SJCRH30 (cell line): ENCODE measurements around the gene UBE2O. TPM values are rescaled to one million over a fixed set of nuclear protein-coding genes. Genes with fewer than 3 reads are reported as not detected.

ENCODE experiments used
- DNase-seq, 2 experiments: peaks; one replicate each; pipeline ENCODE4 v3.0.0-alpha.2; 2015 to 2020
- H3K27ac ChIP-seq: fragments of 250-450 bp; sonication (Bioruptor Pico); 2 replicates; pipeline ENCODE4 v1.5.1; 2020; ENCODE audit warnings: mild to moderate bottlenecking, moderate library complexity
- H3K27me3 ChIP-seq: fragments of 250-450 bp; sonication (Bioruptor Pico); 2 replicates; pipeline ENCODE4 v1.5.1; 2020; ENCODE audit warnings: mild to moderate bottlenecking, moderate library complexity
- H3K36me3 ChIP-seq: fragments of 250-450 bp; sonication (Bioruptor Pico); 2 replicates; pipeline ENCODE4 v1.5.1; 2020; ENCODE audit warnings: mild to moderate bottlenecking, moderate library complexity
- H3K4me1 ChIP-seq: fragments of 250-450 bp; sonication (Bioruptor Pico); 2 replicates; pipeline ENCODE4 v1.5.1; 2020; ENCODE audit warnings: mild to moderate bottlenecking, moderate library complexity
- H3K4me3 ChIP-seq: fragments of 250-450 bp; sonication (Bioruptor Pico); 2 replicates; pipeline ENCODE4 v1.5.1; 2020; ENCODE audit warnings: mild to moderate bottlenecking, moderate library complexity
- H3K9me3 ChIP-seq: fragments of 250-450 bp; sonication (Bioruptor Pico); replicated peaks from 2 replicates; pipeline ENCODE4 v1.5.1; 2020; ENCODE audit warnings: mild to moderate bottlenecking, moderate library complexity
- total RNA-seq: library from RNA; depleted of rRNA; stranded (reverse); fragments of >200 nt; shearing (Covaris generic); gene quantifications from 2 replicates; pipeline ENCODE4 v1.2.3, GENCODE V29; 2014

Gene UBE2O
- total RNA-seq, 1 experiment from 2014 or later = 40.9 TPM

- Histone ChIP-seq H3K27me3 (no peaks in the 10 kb centered on the region), H3K4me1 (peaks cover 35% of the 10 kb centered on the region), H3K4me3 (no peak overlapping the region), H3K27ac (no peak overlapping the region), H3K9me3 (no peaks in the 10 kb centered on the region), H3K36me3 (no peaks in the 10 kb centered on the region; the same call in 1 of the 2 replicates)
- DNase-seq = no peak
These were observed 10.3 kb downstream of the UBE2O start for GRCh38 chr17:76442341-76443338.

- H3K27me3 ChIP-seq = no peaks in the 10 kb centered on the region
- H3K9me3 ChIP-seq = no peaks in the 10 kb centered on the region
- H3K36me3 ChIP-seq = no peaks in the 10 kb centered on the region; the same call in 1 of the 2 replicates
- no peak for DNase-seq
- no peak overlapping the region for H3K27ac ChIP-seq
- no peak overlapping the region for H3K4me3 ChIP-seq
- H3K4me1 ChIP-seq = peaks cover 30% of the 10 kb centered on the region
These were observed 11.1 kb downstream of the UBE2O start for GRCh38 chr17:76441686-76442340.

- Histone ChIP-seq H3K27ac (no peak overlapping the region), H3K27me3 (no peaks in the 10 kb centered on the region), H3K36me3 (no peaks in the 10 kb centered on the region; the same call in 1 of the 2 replicates), H3K4me3 (no peak overlapping the region), H3K4me1 (peaks cover 20% of the 10 kb centered on the region), H3K9me3 (no peaks in the 10 kb centered on the region)
- DNase-seq = no peak
These were observed 12.1 kb downstream of the UBE2O start for GRCh38 chr17:76440751-76441362.

- peaks cover under 1% of the 10 kb centered on the region for H3K36me3 ChIP-seq
- no peaks in the 10 kb centered on the region for H3K9me3 ChIP-seq
- H3K27me3 ChIP-seq = no peaks in the 10 kb centered on the region
- no peak for DNase-seq
- no peak overlapping the region for H3K4me3 ChIP-seq
- H3K4me1 ChIP-seq = peaks cover 6% of the 10 kb centered on the region; the same call in 1 of the 2 replicates
- no peak overlapping the region for H3K27ac ChIP-seq
These were observed 13.5 kb downstream of the UBE2O start for GRCh38 chr17:76439314-76439928.

- no peaks in the 10 kb centered on the region for H3K27me3 ChIP-seq
- peaks cover 2% of the 10 kb centered on the region for H3K36me3 ChIP-seq
- no peak overlapping the region for H3K27ac ChIP-seq
- no peak overlapping the region for H3K4me3 ChIP-seq
- DNase-seq = no peak
- peaks cover under 1% of the 10 kb centered on the region; the same call in 1 of the 2 replicates for H3K4me1 ChIP-seq
- no peaks in the 10 kb centered on the region for H3K9me3 ChIP-seq
These were observed 14.0 kb downstream of the UBE2O start for GRCh38 chr17:76438906-76439305.

GRCh38 chr17:76437467-76438402 is 15.2 kb downstream of the UBE2O start:
- H3K27ac ChIP-seq = no peak overlapping the region

GRCh38 chr17:76435751-76436150 is 17.2 kb downstream of the UBE2O start:
- H3K27me3 ChIP-seq = no peaks in the 10 kb centered on the region
- no peak for DNase-seq
- H3K4me3 ChIP-seq = no peak overlapping the region
- no peak overlapping the region for H3K27ac ChIP-seq
- no peaks in the 10 kb centered on the region for H3K4me1 ChIP-seq
- H3K36me3 ChIP-seq = peaks cover 2% of the 10 kb centered on the region; the same call in 1 of the 2 replicates
- no peaks in the 10 kb centered on the region for H3K9me3 ChIP-seq

More at GRCh38 chr17:76437467-76438402, 15.2 kb downstream of the UBE2O start:
- Histone ChIP-seq H3K27me3 (no peaks in the 10 kb centered on the region), H3K9me3 (no peaks in the 10 kb centered on the region), H3K4me1 (no peaks in the 10 kb centered on the region), H3K36me3 (peaks cover 2% of the 10 kb centered on the region), H3K4me3 (no peak overlapping the region)
- no peak for DNase-seq

GRCh38 chr17:76434870-76435269 is 18.1 kb downstream of the UBE2O start:
- Histone ChIP-seq H3K9me3 (no peaks in the 10 kb centered on the region), H3K4me3 (no peak overlapping the region), H3K27me3 (no peaks in the 10 kb centered on the region), H3K27ac (no peak overlapping the region), H3K4me1 (no peaks in the 10 kb centered on the region), H3K36me3 (peaks cover 2% of the 10 kb centered on the region; the same call in 1 of the 2 replicates)
- DNase-seq = no peak

GRCh38 chr17:76433693-76434092 is 19.3 kb downstream of the UBE2O start:
- no peak overlapping the region for H3K4me3 ChIP-seq
- no peak for DNase-seq
- no peaks in the 10 kb centered on the region for H3K4me1 ChIP-seq
- H3K36me3 ChIP-seq = peaks cover 2% of the 10 kb centered on the region; the same call in 1 of the 2 replicates
- H3K27ac ChIP-seq = no peak overlapping the region
- no peaks in the 10 kb centered on the region for H3K27me3 ChIP-seq
- H3K9me3 ChIP-seq = no peaks in the 10 kb centered on the region

- Histone ChIP-seq H3K4me3 (no peak overlapping the region), H3K27ac (no peak overlapping the region), H3K27me3 (no peaks in the 10 kb centered on the region), H3K36me3 (peaks cover 2% of the 10 kb centered on the region; the same call in 1 of the 2 replicates), H3K4me1 (no peaks in the 10 kb centered on the region), H3K9me3 (no peaks in the 10 kb centered on the region)
- DNase-seq = peak in 1 of 2 experiments; percentile 30
These were observed 20.1 kb downstream of the UBE2O start for GRCh38 chr17:76432712-76433336.

GRCh38 chr17:76432004-76432403 is 20.9 kb downstream of the UBE2O start:
- no peak overlapping the region for H3K27ac ChIP-seq

GRCh38 chr17:76431509-76431908 is 21.4 kb downstream of the UBE2O start:
- H3K27me3 ChIP-seq = no peaks in the 10 kb centered on the region
- no peak overlapping the region for H3K27ac ChIP-seq
- no peaks in the 10 kb centered on the region for H3K9me3 ChIP-seq
- H3K36me3 ChIP-seq = peaks cover 2% of the 10 kb centered on the region; the same call in 1 of the 2 replicates
- no peaks in the 10 kb centered on the region for H3K4me1 ChIP-seq
- no peak overlapping the region for H3K4me3 ChIP-seq
- no peak for DNase-seq

More at GRCh38 chr17:76432004-76432403, 20.9 kb downstream of the UBE2O start:
- H3K4me3 ChIP-seq = no peak overlapping the region
- no peaks in the 10 kb centered on the region for H3K27me3 ChIP-seq
- H3K36me3 ChIP-seq = peaks cover 2% of the 10 kb centered on the region; the same call in 1 of the 2 replicates
- no peak for DNase-seq
- H3K9me3 ChIP-seq = no peaks in the 10 kb centered on the region
- H3K4me1 ChIP-seq = no peaks in the 10 kb centered on the region

- H3K27ac ChIP-seq = no peak overlapping the region
- no peak overlapping the region for H3K4me3 ChIP-seq
- no peaks in the 10 kb centered on the region for H3K27me3 ChIP-seq
- H3K4me1 ChIP-seq = no peaks in the 10 kb centered on the region
- no peak for DNase-seq
- H3K9me3 ChIP-seq = no peaks in the 10 kb centered on the region
- H3K36me3 ChIP-seq = no peaks in the 10 kb centered on the region
These were observed 24.4 kb downstream of the UBE2O start for GRCh38 chr17:76428511-76428910.
